Activated naive CD4-positive, alpha-beta T cell treated with anti-CD3 and anti-CD28 coated beads, Interleukin-2, amount 50 U/mL, for 24 hours (primary cell): Measurements from ENCODE around the gene PARP1.

Experiments
- H3K27ac Mint-ChIP-seq: one replicate; pipeline ENCODE4 v1.8.0; 2021; ENCODE audit warnings: mild to moderate bottlenecking, mixed read lengths
- H3K27me3 Mint-ChIP-seq: one replicate; pipeline ENCODE4 v1.8.0; 2021; ENCODE audit warnings: mixed read lengths
- H3K36me3 Mint-ChIP-seq: one replicate; pipeline ENCODE4 v1.8.0; 2021; ENCODE audit warnings: mixed read lengths
- H3K4me1 Mint-ChIP-seq: one replicate; pipeline ENCODE4 v1.8.0; 2021; ENCODE audit warnings: mixed read lengths
- H3K4me3 Mint-ChIP-seq: one replicate; pipeline ENCODE4 v1.8.0; 2021; ENCODE audit warnings: mild to moderate bottlenecking, mixed read lengths
- H3K9me3 Mint-ChIP-seq: one replicate; pipeline ENCODE4 v1.8.0; 2021; ENCODE audit warnings: mixed read lengths

PARP1 gene

GRCh38 chr1:226337276-226337875 lies 70.5 kb downstream of the PARP1 start:
- Mint-ChIP-seq H3K36me3 (peaks cover 6% of the 10 kb centered on the region), H3K4me1 (peaks cover 14% of the 10 kb centered on the region), H3K27ac (peak overlapping the region; percentile 88), H3K27me3 (peaks cover 6% of the 10 kb centered on the region), H3K4me3 (no peak overlapping the region), H3K9me3 (peaks cover 8% of the 10 kb centered on the region)

- peaks cover 14% of the 10 kb centered on the region for H3K4me1 Mint-ChIP-seq
Observed at GRCh38 chr1:226335661-226336060, 72.2 kb downstream of the PARP1 start.

GRCh38 chr1:226332947-226333346 lies 74.9 kb downstream of the PARP1 start:
- Mint-ChIP-seq H3K4me3 (peak overlapping the region; percentile 49), H3K27ac (no peak overlapping the region), H3K4me1 (peaks cover 14% of the 10 kb centered on the region), H3K36me3 (no peaks in the 10 kb centered on the region), H3K27me3 (no peaks in the 10 kb centered on the region), H3K9me3 (no peaks in the 10 kb centered on the region)

More at GRCh38 chr1:226335661-226336060, 72.2 kb downstream of the PARP1 start:
- no peak overlapping the region for H3K4me3 Mint-ChIP-seq
- peaks cover 5% of the 10 kb centered on the region for H3K27me3 Mint-ChIP-seq
- peaks cover 5% of the 10 kb centered on the region for H3K36me3 Mint-ChIP-seq
- peaks cover 6% of the 10 kb centered on the region for H3K9me3 Mint-ChIP-seq
- no peak overlapping the region for H3K27ac Mint-ChIP-seq

GRCh38 chr1:226329237-226329636 lies 78.7 kb downstream of the PARP1 start:
- no peaks in the 10 kb centered on the region for H3K27me3 Mint-ChIP-seq
- H3K36me3 Mint-ChIP-seq = no peaks in the 10 kb centered on the region
- H3K9me3 Mint-ChIP-seq = no peaks in the 10 kb centered on the region
- peaks cover 6% of the 10 kb centered on the region for H3K4me1 Mint-ChIP-seq
- no peak overlapping the region for H3K27ac Mint-ChIP-seq
- no peak overlapping the region for H3K4me3 Mint-ChIP-seq

GRCh38 chr1:226327761-226328162 lies 80.1 kb downstream of the PARP1 start:
- Mint-ChIP-seq H3K4me1 (no peaks in the 10 kb centered on the region), H3K27ac (no peak overlapping the region), H3K36me3 (no peaks in the 10 kb centered on the region), H3K27me3 (no peaks in the 10 kb centered on the region), H3K9me3 (no peaks in the 10 kb centered on the region), H3K4me3 (no peak overlapping the region)

GRCh38 chr1:226325178-226325577 lies 82.7 kb downstream of the PARP1 start:
- H3K27me3 Mint-ChIP-seq = no peaks in the 10 kb centered on the region
- H3K27ac Mint-ChIP-seq = no peak overlapping the region

GRCh38 chr1:226324479-226324878 lies 83.4 kb downstream of the PARP1 start:
- no peak overlapping the region for H3K4me3 Mint-ChIP-seq
- no peaks in the 10 kb centered on the region for H3K9me3 Mint-ChIP-seq
- H3K4me1 Mint-ChIP-seq = no peaks in the 10 kb centered on the region
- H3K27ac Mint-ChIP-seq = no peak overlapping the region
- no peaks in the 10 kb centered on the region for H3K36me3 Mint-ChIP-seq
- H3K27me3 Mint-ChIP-seq = no peaks in the 10 kb centered on the region

More at GRCh38 chr1:226325178-226325577, 82.7 kb downstream of the PARP1 start:
- Mint-ChIP-seq H3K36me3 (no peaks in the 10 kb centered on the region), H3K4me1 (no peaks in the 10 kb centered on the region), H3K4me3 (no peak overlapping the region), H3K9me3 (no peaks in the 10 kb centered on the region)

- Mint-ChIP-seq H3K4me3 (no peak overlapping the region), H3K9me3 (no peaks in the 10 kb centered on the region), H3K36me3 (no peaks in the 10 kb centered on the region), H3K27me3 (peaks cover 2% of the 10 kb centered on the region), H3K4me1 (no peaks in the 10 kb centered on the region), H3K27ac (no peak overlapping the region)
Observed at GRCh38 chr1:226322986-226323385, 84.9 kb downstream of the PARP1 start.

- Mint-ChIP-seq H3K27ac (no peak overlapping the region), H3K4me3 (no peak overlapping the region), H3K9me3 (no peaks in the 10 kb centered on the region), H3K36me3 (no peaks in the 10 kb centered on the region), H3K4me1 (no peaks in the 10 kb centered on the region), H3K27me3 (peaks cover 4% of the 10 kb centered on the region)
Observed at GRCh38 chr1:226320930-226321329, 87.0 kb downstream of the PARP1 start.

GRCh38 chr1:226318471-226318870 lies 89.4 kb downstream of the PARP1 start:
- no peak overlapping the region for H3K4me3 Mint-ChIP-seq
- no peaks in the 10 kb centered on the region for H3K9me3 Mint-ChIP-seq
- H3K27me3 Mint-ChIP-seq = peaks cover 4% of the 10 kb centered on the region
- H3K36me3 Mint-ChIP-seq = no peaks in the 10 kb centered on the region
- H3K4me1 Mint-ChIP-seq = no peaks in the 10 kb centered on the region
- no peak overlapping the region for H3K27ac Mint-ChIP-seq

GRCh38 chr1:226314055-226314454 lies 93.8 kb downstream of the PARP1 start:
- no peak overlapping the region for H3K4me3 Mint-ChIP-seq
- no peaks in the 10 kb centered on the region for H3K9me3 Mint-ChIP-seq
- H3K4me1 Mint-ChIP-seq = peaks cover 7% of the 10 kb centered on the region
- H3K36me3 Mint-ChIP-seq = no peaks in the 10 kb centered on the region
- H3K27ac Mint-ChIP-seq = no peak overlapping the region
- peaks cover 7% of the 10 kb centered on the region for H3K27me3 Mint-ChIP-seq

GRCh38 chr1:226312065-226312464 lies 95.8 kb downstream of the PARP1 start:
- Mint-ChIP-seq H3K9me3 (no peaks in the 10 kb centered on the region), H3K36me3 (no peaks in the 10 kb centered on the region), H3K27me3 (peaks cover 3% of the 10 kb centered on the region), H3K4me1 (peaks cover 7% of the 10 kb centered on the region), H3K4me3 (no peak overlapping the region), H3K27ac (no peak overlapping the region)

GRCh38 chr1:226311376-226311775 lies 96.5 kb downstream of the PARP1 start:
- Mint-ChIP-seq H3K27me3 (peaks cover 3% of the 10 kb centered on the region), H3K9me3 (no peaks in the 10 kb centered on the region), H3K4me1 (peaks cover 7% of the 10 kb centered on the region), H3K4me3 (no peak overlapping the region), H3K36me3 (no peaks in the 10 kb centered on the region), H3K27ac (no peak overlapping the region)
